ENCODE results near the gene FXYD7.
"Not testable (repeated sequence)": the region's sequence is repeated elsewhere in the genome, so short reads cannot be mapped to it uniquely, and the experiment has no call there.

Gene FXYD7

GRCh38 chr19:35127871-35128270, 15.2 kb upstream of the FXYD7 start:
- no peak for DNase-seq (ENCODE audit: low read depth in 2 of 2)

GRCh38 chr19:35128398-35129057, 14.5 kb upstream of the FXYD7 start:
- no peak for DNase-seq (ENCODE audit: low read depth in 2 of 2)

DNA sequence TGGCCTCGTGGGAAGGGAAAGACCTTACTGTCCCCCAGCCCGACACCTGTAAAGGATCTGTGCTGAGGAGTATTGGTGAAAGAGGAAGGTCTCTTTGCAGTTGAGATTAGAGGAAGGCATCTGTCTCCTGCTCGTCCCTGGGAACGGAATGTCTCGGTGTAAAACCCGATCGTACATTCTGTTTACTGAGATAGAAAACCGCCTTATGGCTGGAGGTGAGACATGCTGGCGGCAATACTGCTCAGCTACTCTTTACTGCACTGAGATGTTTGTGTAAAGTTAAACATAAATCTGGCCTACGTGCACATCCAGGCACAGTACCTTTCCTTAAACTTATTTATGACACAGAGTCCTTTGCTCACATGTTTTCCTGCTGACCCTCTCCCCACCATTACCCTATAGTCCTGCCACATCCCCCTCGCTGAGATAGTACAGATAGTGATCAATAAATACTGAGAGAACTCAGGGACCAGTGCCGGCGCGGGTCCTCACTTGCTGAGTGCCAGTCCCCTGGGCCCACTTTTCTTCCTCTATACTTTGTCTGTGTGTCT, 13.3 kb upstream of the FXYD7 start:
- DNase-seq (ENCODE audit: low read depth in 2 of 2) = not testable (repeated sequence)

- DNase-seq (ENCODE audit: low read depth in 2 of 2) = no peak
Measured at GRCh38 chr19:35130761-35131720, 12.0 kb upstream of the FXYD7 start.

DNA sequence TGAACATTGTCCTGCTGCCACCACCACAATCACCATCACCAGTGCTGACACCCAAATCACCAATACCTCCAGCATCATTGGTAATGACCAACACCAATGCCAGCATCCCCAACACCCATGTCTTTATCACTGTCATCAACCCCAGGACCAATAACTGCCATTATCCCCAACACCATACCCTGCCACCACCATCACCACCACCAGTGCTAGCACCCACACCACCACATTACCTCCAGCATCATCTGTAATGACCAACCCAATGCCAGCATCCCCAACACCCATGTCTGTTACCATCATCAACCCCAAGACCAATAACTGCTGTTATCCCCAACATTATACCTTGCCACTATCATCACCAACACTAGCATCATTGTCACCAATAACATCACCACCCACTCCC, 10.8 kb upstream of the FXYD7 start:
- DNase-seq (ENCODE audit: low read depth in 2 of 2) = no peak

GRCh38 chr19:35133826-35134225, 9.2 kb upstream of the FXYD7 start:
- DNase-seq (ENCODE audit: low read depth in 2 of 2) = no peak

GRCh38 chr19:35134601-35135242, 8.3 kb upstream of the FXYD7 start, which contains the start of gene LGI4:
TSS of gene LGI4 (minus strand) at chr19:35135059. CDS start at chr19:35134680, 379 bp downstream.
- DNase-seq (ENCODE audit: low read depth in 2 of 2) = no peak

DNA sequence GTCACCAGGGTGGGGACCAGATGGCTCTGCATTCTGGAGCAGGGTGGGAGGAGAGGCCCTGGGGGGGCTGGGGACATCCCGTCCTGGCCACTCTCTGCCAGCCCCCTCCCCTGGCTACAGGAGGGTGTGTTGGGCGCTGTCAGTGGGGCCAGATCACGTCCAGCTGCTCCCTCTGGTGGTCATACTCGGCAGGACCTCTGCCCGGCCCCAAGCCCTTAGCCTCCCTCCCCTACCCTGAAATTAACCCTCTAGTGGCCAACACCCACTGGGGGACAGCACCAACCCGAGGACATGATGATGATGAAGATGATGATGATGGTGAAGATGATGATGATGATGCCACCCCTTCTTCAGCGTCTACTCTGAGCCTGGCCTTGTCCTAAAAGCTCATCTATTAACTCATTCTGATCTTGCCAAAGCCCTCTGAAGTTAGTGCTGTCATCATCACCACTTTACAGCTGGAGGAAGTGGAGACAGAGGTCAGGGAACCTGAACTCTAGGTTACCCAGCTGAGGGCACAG, 7.6 kb upstream of the FXYD7 start:
- DNase-seq (ENCODE audit: low read depth in 2 of 2) = no peak

- no peak for DNase-seq (ENCODE audit: low read depth in 2 of 2)
Measured at GRCh38 chr19:35136231-35136630, 6.8 kb upstream of the FXYD7 start.

- DNase-seq (ENCODE audit: low read depth in 2 of 2) = no peak
Measured at GRCh38 chr19:35136977-35137702, 5.9 kb upstream of the FXYD7 start.

- DNase-seq (ENCODE audit: low read depth in 2 of 2) = no peak
Measured at GRCh38 chr19:35138305-35138892, 4.7 kb upstream of the FXYD7 start, which contains the start of gene FXYD1. TSS of gene FXYD1 (plus strand) at chr19:35138824. CDS start at chr19:35140080, 1,256 bp downstream.

GRCh38 chr19:35140207-35140961, 2.7 kb upstream of the FXYD7 start:
- DNase-seq (ENCODE audit: low read depth in 2 of 2) = no peak

DNA sequence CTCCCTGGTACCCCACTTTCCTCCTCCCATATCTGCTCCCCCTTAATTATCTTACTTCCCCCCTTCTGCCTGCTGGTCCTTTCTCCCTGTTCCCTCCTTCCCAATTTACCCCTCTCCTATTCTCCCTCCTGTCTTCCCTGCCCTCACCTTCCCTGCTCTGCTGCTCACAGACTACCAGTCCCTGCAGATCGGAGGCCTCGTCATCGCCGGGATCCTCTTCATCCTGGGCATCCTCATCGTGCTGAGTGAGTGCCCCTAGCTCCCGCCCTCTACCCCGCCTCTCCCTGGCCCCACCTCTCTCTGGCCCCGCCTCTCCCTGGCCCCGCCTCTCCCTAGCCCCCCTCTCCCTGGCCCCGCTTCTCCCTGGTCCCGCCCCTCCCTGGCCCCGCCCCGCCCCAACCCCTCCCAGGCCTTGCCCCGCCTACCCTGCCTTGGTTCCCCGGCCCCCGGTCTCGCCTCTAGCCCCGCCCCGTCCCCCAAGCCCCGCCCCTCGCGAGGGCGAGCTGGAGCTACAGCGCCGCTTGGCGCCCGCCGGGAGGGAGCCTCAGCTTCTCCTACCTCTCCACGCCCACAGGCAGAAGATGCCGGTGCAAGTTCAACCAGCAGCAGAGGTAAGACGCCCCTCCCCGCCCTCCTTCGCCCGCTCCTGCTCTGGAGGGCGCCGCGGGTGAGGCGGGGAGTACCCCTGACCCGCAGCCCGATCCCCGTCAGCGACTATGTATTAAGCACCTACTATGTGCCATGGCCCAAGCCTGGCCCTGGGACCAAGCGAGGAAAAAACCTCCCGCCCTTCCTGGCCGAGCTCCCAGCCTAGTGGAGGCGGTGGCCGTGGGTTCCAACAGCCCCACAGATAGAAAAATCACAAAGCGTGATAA, 1.9 kb upstream of the FXYD7 start:
- DNase-seq (ENCODE audit: low read depth in 2 of 2) = peak; percentile 87 to 92

GRCh38 chr19:35141837-35142605, 1.0 kb upstream of the FXYD7 start:
- DNase-seq (ENCODE audit: low read depth in 2 of 2) = no peak

GRCh38 chr19:35142606-35143230, 337 bp upstream of the FXYD7 start:
- DNase-seq (ENCODE audit: low read depth in 2 of 2) = peak in 1 of 2 donors; percentile 38

DNA sequence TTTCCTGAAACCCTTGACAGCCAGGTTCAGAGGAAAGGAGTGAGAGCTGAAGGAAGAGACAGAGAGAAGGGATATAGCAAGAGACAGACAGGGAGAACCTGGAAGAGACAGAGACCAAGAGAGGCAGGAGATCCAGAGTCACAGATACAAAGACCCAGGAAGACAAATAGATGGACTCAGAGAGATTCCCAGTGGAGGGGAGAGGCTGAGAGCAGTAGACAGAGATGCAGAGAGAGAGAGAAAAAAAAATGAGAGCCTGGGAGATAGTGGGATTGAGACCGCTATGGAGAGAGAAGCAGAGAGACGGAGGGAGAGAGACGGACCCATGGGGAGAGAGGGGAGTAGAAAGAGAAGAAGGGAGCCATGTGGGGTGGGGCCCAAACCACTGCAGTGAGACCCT, 763 bp downstream of the FXYD7 start:
- DNase-seq (ENCODE audit: low read depth in 2 of 2) = no peak

DNA sequence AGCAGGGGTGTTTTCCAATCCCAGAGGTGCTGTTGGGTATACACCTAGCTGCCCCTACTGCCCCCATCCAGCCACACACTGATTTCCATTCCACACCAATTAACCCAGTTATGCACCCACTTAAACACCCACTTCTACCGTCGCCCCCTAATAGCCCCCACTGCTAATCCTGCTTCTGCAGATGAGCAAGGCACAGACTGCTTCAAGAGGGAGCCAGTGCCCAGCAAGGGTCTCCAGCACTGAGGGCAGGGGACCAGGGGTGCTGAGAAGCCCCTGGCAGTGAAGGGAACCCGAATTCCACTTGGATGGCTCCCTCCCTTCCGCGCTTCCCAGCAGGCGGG, 1.2 kb downstream of the FXYD7 start:
- no peak for DNase-seq (ENCODE audit: low read depth in 2 of 2)
